ENCODE measurements around the gene FRYL.

DNA sequence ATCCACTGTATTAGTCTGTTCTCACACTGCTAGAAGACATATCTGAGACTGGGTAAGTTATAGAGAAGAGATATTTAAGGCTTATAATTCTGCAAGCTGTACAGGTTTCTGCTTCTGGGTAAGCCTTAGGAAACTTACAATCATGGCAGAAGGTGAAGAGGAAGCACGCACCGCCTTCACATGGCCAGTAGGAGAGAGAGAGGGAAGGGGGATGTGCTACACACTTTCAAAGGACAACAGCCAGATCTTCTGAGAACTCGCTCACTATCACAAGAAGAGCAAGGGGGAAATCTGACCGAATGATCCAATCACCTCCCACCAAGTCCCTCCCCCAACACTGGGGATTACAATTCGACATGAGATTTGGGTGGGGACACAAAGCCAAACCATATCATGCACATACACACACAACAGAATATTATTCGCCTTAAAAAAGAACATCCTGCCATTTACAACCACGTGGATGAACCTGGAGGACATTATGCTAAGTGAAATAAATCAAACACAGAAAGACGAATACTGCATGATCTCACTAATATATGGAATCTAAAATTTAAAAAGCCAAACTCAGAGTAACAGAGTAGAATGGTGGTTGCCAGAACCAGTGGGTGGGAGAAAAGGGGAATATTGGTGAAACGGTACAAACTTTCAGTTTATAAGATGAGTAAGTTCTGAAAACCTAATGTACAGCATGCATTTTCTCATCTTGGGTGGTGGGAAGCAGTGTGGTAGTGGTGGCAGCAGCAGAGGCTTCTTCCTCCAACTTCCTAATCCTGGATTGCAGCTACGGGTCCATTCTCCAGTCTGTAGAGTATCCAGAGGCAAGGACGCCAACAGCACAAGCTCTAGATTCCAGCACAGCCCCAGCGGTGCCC, 12.8 kb downstream of the FRYL start:
- TF ChIP-seq, protein P1, sequence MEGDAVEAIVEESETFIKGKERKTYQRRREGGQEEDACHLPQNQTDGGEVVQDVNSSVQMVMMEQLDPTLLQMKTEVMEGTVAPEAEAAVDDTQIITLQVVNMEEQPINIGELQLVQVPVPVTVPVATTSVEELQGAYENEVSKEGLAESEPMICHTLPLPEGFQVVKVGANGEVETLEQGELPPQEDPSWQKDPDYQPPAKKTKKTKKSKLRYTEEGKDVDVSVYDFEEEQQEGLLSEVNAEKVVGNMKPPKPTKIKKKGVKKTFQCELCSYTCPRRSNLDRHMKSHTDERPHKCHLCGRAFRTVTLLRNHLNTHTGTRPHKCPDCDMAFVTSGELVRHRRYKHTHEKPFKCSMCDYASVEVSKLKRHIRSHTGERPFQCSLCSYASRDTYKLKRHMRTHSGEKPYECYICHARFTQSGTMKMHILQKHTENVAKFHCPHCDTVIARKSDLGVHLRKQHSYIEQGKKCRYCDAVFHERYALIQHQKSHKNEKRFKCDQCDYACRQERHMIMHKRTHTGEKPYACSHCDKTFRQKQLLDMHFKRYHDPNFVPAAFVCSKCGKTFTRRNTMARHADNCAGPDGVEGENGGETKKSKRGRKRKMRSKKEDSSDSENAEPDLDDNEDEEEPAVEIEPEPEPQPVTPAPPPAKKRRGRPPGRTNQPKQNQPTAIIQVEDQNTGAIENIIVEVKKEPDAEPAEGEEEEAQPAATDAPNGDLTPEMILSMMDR (IDR thresholded peaks at IDR 0.05; ENCODE audit: insufficient read depth, low read length): no peak
- TF ChIP-seq POLR2AphosphoS5 (IDR thresholded peaks at IDR 0.05; ENCODE audit: low read depth) (no peak), SPI1 (IDR thresholded peaks at IDR 0.05; ENCODE audit: borderline replicate concordance, low read depth) (no peak), GABPA (IDR thresholded peaks at IDR 0.05; ENCODE audit: low read depth) (no peak)
- TF ChIP-seq, protein P2, sequence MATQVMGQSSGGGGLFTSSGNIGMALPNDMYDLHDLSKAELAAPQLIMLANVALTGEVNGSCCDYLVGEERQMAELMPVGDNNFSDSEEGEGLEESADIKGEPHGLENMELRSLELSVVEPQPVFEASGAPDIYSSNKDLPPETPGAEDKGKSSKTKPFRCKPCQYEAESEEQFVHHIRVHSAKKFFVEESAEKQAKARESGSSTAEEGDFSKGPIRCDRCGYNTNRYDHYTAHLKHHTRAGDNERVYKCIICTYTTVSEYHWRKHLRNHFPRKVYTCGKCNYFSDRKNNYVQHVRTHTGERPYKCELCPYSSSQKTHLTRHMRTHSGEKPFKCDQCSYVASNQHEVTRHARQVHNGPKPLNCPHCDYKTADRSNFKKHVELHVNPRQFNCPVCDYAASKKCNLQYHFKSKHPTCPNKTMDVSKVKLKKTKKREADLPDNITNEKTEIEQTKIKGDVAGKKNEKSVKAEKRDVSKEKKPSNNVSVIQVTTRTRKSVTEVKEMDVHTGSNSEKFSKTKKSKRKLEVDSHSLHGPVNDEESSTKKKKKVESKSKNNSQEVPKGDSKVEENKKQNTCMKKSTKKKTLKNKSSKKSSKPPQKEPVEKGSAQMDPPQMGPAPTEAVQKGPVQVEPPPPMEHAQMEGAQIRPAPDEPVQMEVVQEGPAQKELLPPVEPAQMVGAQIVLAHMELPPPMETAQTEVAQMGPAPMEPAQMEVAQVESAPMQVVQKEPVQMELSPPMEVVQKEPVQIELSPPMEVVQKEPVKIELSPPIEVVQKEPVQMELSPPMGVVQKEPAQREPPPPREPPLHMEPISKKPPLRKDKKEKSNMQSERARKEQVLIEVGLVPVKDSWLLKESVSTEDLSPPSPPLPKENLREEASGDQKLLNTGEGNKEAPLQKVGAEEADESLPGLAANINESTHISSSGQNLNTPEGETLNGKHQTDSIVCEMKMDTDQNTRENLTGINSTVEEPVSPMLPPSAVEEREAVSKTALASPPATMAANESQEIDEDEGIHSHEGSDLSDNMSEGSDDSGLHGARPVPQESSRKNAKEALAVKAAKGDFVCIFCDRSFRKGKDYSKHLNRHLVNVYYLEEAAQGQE (IDR thresholded peaks at IDR 0.05; ENCODE audit: insufficient replicate concordance, low read depth): no peak
